ENCODE measurements around the gene SETD3. TPM values are rescaled to one million over a fixed set of nuclear protein-coding genes. Genes with fewer than 3 reads are reported as not detected.
A peak's percentile ranks its signal among the peaks of the same experiment; 100 is the strongest.

Gene SETD3
- total RNA-seq, 4 donors from 2014 or later: 61.8 to 78.3 (median 70.1) TPM

GRCh38 chr14:99524091-99524661 lies 43.5 kb upstream of the SETD3 start:
- peak; percentile 5 for ATAC-seq (ENCODE audit: low FRiP score)
- TF ChIP-seq, protein P1, sequence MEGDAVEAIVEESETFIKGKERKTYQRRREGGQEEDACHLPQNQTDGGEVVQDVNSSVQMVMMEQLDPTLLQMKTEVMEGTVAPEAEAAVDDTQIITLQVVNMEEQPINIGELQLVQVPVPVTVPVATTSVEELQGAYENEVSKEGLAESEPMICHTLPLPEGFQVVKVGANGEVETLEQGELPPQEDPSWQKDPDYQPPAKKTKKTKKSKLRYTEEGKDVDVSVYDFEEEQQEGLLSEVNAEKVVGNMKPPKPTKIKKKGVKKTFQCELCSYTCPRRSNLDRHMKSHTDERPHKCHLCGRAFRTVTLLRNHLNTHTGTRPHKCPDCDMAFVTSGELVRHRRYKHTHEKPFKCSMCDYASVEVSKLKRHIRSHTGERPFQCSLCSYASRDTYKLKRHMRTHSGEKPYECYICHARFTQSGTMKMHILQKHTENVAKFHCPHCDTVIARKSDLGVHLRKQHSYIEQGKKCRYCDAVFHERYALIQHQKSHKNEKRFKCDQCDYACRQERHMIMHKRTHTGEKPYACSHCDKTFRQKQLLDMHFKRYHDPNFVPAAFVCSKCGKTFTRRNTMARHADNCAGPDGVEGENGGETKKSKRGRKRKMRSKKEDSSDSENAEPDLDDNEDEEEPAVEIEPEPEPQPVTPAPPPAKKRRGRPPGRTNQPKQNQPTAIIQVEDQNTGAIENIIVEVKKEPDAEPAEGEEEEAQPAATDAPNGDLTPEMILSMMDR (IDR thresholded peaks at IDR 0.05): no peak
- DNase-seq (ENCODE audit: low spot score): no peak

- TF ChIP-seq, protein P1 (IDR thresholded peaks at IDR 0.05): no peak
- ATAC-seq (ENCODE audit: low FRiP score): no peak
- DNase-seq (ENCODE audit: low spot score): no peak
These were observed 43.0 kb upstream of the SETD3 start for GRCh38 chr14:99523704-99524055.

GRCh38 chr14:99522934-99523703 lies 42.5 kb upstream of the SETD3 start:
- ATAC-seq (ENCODE audit: low FRiP score) (no peak), DNase-seq (ENCODE audit: low spot score) (no peak)
- TF ChIP-seq, protein P1 (IDR thresholded peaks at IDR 0.05): no peak

- peak; percentile 52 for ATAC-seq (ENCODE audit: low FRiP score)
- TF ChIP-seq, protein P1 (IDR thresholded peaks at IDR 0.05): no peak
- no peak for DNase-seq (ENCODE audit: low spot score)
These were observed 41.8 kb upstream of the SETD3 start for GRCh38 chr14:99522457-99522891.

GRCh38 chr14:99522025-99522401 lies 41.4 kb upstream of the SETD3 start:
- TF ChIP-seq, protein P1 (IDR thresholded peaks at IDR 0.05): no peak
- no peak for ATAC-seq (ENCODE audit: low FRiP score)
- DNase-seq (ENCODE audit: low spot score): no peak

- ATAC-seq (ENCODE audit: low FRiP score): no peak
- TF ChIP-seq, protein P1 (IDR thresholded peaks at IDR 0.05): no peak
- DNase-seq (ENCODE audit: low spot score): no peak
These were observed 40.7 kb upstream of the SETD3 start for GRCh38 chr14:99521176-99522024.
